HEK293 (cell line): Measurements from ENCODE around the gene ARHGAP6.

Source experiments
- CTCF ChIA-PET: fragments of 350-600 bp; formaldehyde crosslinking; extraction: SDS; loops from one replicate; lab custom pipeline; 2021; ENCODE audit warnings: antibody characterized with exemption; lab: Yijun Ruan, JAX
- POLR2A ChIA-PET: fragments of 300-600 bp; formaldehyde crosslinking; extraction: SDS; loops from one replicate; lab custom pipeline; 2020; ENCODE audit warnings: antibody characterized with exemption, inconsistent platforms; lab: Yijun Ruan, JAX
- H3K27ac ChIP-seq: fragments of 200-500 bp; sonication (Bioruptor generic); 2 replicates; pipeline ENCODE4 v1.5.1; 2014; ENCODE audit warnings: low read depth, low read length, control low read depth, inconsistent platforms; ENCODE audit errors: extremely low read depth
- H3K36me3 ChIP-seq, 2 experiments: fragments of 200-500 bp in 1 of 2; sonication (Bioruptor generic) in 1 of 2; 1 replicate in 1 of 2; 2 replicates in 1 of 2; pipeline ENCODE4 v1.5.1; 2014 to 2017; ENCODE audit warnings: inconsistent platforms in 2 of 2, low read length in 2 of 2; ENCODE audit not compliant: control insufficient read depth in 2 of 2, insufficient read depth in 1 of 2
- H3K4me1 ChIP-seq: fragments of 200-500 bp; sonication (Bioruptor generic); 2 replicates; pipeline ENCODE4 v1.5.1; 2014; ENCODE audit warnings: mild to moderate bottlenecking, low read length, inconsistent platforms; ENCODE audit not compliant: control insufficient read depth, insufficient read depth
- H3K4me3 ChIP-seq: 2 replicates; pipeline ENCODE4 v1.5.1; 2011; ENCODE audit warnings: low read depth, mild to moderate bottlenecking, control low read depth, low read length, moderate library complexity
- H3K9me3 ChIP-seq: fragments of 200-500 bp; sonication (Bioruptor generic); 2 replicates; pipeline ENCODE4 v1.5.1; 2014; ENCODE audit warnings: low read depth, low read length, inconsistent platforms; ENCODE audit not compliant: control insufficient read depth, insufficient read depth
- HOXA7 ChIP-seq: sonication (generic); formaldehyde crosslinking; IDR thresholded peaks from 2 replicates; pipeline ENCODE4 v1.8.1; 2022; ENCODE audit warnings: missing genetic modification reagents, borderline replicate concordance
- KLF1 ChIP-seq: fragments of 450-650 bp; formaldehyde crosslinking; IDR thresholded peaks from 2 replicates; pipeline ENCODE4 v1.5.1; 2016; ENCODE audit warnings: missing biosample characterization, missing genetic modification characterization
- PRDM10 ChIP-seq: fragments of 450-650 bp; formaldehyde crosslinking; IDR thresholded peaks from 2 replicates; pipeline ENCODE4 v1.5.1; 2016; ENCODE audit warnings: missing biosample characterization, missing genetic modification characterization
- REPIN1 ChIP-seq: fragments of 450-650 bp; formaldehyde crosslinking; IDR thresholded peaks from 2 replicates; pipeline ENCODE4 v1.5.1; 2017; ENCODE audit warnings: missing biosample characterization, missing genetic modification characterization, low read depth
- TCF7L2 ChIP-seq: IDR thresholded peaks from 2 replicates; pipeline ENCODE4 v1.6.1; 2011; ENCODE audit warnings: low read depth, mild to moderate bottlenecking, inconsistent platforms, low read length, moderate library complexity, borderline replicate concordance
- WT1 ChIP-seq: fragments of 450-650 bp; formaldehyde crosslinking; IDR thresholded peaks from 2 replicates; pipeline ENCODE4 v1.5.1; 2016; ENCODE audit warnings: missing biosample characterization, missing genetic modification characterization
- ZNF133 ChIP-seq: fragments of 450-650 bp; formaldehyde crosslinking; IDR thresholded peaks from 2 replicates; pipeline ENCODE4 v1.5.1; 2016; ENCODE audit warnings: missing biosample characterization, missing genetic modification characterization
- ZNF140 ChIP-seq: fragments of 450-650 bp; formaldehyde crosslinking; IDR thresholded peaks from 2 replicates; pipeline ENCODE4 v1.5.1; 2016; ENCODE audit warnings: missing biosample characterization, missing genetic modification characterization
- ZNF280D ChIP-seq: fragments of 450-650 bp; formaldehyde crosslinking; IDR thresholded peaks from 2 replicates; pipeline ENCODE4 v1.5.1; 2016; ENCODE audit warnings: missing biosample characterization, missing genetic modification characterization
- ZNF292 ChIP-seq: fragments of 450-650 bp; formaldehyde crosslinking; IDR thresholded peaks from 2 replicates; pipeline ENCODE4 v1.5.1; 2016; ENCODE audit warnings: low read depth, missing biosample characterization, missing genetic modification characterization, borderline replicate concordance
- ZNF585B ChIP-seq: fragments of 450-650 bp; formaldehyde crosslinking; IDR thresholded peaks from 2 replicates; pipeline ENCODE4 v1.5.1; 2016; ENCODE audit warnings: missing biosample characterization, missing genetic modification characterization
- ZNF837 ChIP-seq: fragments of 450-650 bp; formaldehyde crosslinking; IDR thresholded peaks from 2 replicates; pipeline ENCODE4 v1.5.1; 2016; ENCODE audit warnings: missing biosample characterization, missing genetic modification characterization
- ZSCAN30 ChIP-seq: fragments of 450-650 bp; IDR thresholded peaks from 2 replicates; pipeline ENCODE4 v1.5.1; 2018; ENCODE audit warnings: missing biosample characterization, mild to moderate bottlenecking, missing genetic modification characterization, moderate library complexity
- TF ChIP-seq, protein P1 (sequence below): fragments of 450-650 bp; formaldehyde crosslinking; IDR thresholded peaks from 2 replicates; pipeline ENCODE4 v1.5.1; 2016; ENCODE audit warnings: missing biosample characterization, missing genetic modification characterization
- TF ChIP-seq, protein P2 (sequence below): fragments of 450-650 bp; formaldehyde crosslinking; IDR thresholded peaks from 2 replicates; pipeline ENCODE4 v1.5.1; 2017; ENCODE audit warnings: missing biosample characterization, mild to moderate bottlenecking, missing genetic modification characterization, moderate library complexity

Gene ARHGAP6

DNA sequence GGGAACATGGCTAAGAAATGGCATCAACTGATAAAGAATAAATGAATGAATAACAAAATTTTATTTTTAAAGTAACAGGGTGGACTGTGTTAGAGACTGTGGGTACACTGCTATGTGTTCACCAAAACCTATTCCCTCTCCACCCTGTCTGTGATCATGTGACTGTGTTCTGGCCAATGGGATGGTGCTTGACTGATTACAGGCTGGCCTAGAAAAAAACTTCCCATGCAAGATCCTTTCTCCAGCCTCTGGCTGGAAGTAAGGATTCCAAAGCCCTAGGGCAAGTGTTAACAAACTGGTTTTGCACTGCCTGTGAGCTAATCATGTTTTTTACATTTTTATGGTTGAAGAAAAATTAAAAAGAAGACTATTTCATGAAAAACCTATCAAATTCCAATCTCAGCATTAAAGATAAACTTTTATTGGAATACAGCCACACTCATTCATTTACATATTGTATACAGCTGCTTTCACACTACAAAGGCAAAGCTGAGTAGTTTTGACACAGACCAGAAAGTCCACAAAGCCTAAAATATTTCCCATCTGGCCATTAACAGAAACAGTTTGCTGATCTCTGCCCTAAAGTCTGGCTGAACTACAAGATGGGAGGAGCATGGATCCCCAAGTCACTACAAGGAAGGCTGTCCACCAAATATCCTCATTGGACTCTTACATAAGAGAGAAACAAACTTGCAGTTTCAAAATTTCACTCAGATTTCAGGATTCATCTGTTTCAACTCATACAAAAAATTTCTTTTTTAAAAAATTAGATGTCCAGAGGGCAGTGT, 133.2 kb downstream of the ARHGAP6 start:
- ChIA-PET POLR2A (no interaction called here), CTCF (interaction anchor here (0.7 to 2.1 kb wide), 7 partner anchors 9 to 431 kb away, joined by 3 to 10 read pairs (median 4); no protein-coding TSS in a partner anchor)
- no peaks in the 10 kb centered on the region for H3K36me3 ChIP-seq
- no peaks in the 10 kb centered on the region for H3K4me1 ChIP-seq
- H3K9me3 ChIP-seq: no peaks in the 10 kb centered on the region
- no peak for TF ChIP-seq KLF1 (tag by site-specific recombination)
- TF ChIP-seq REPIN1 (tag by site-specific recombination): no peak
- TF ChIP-seq, protein P1, sequence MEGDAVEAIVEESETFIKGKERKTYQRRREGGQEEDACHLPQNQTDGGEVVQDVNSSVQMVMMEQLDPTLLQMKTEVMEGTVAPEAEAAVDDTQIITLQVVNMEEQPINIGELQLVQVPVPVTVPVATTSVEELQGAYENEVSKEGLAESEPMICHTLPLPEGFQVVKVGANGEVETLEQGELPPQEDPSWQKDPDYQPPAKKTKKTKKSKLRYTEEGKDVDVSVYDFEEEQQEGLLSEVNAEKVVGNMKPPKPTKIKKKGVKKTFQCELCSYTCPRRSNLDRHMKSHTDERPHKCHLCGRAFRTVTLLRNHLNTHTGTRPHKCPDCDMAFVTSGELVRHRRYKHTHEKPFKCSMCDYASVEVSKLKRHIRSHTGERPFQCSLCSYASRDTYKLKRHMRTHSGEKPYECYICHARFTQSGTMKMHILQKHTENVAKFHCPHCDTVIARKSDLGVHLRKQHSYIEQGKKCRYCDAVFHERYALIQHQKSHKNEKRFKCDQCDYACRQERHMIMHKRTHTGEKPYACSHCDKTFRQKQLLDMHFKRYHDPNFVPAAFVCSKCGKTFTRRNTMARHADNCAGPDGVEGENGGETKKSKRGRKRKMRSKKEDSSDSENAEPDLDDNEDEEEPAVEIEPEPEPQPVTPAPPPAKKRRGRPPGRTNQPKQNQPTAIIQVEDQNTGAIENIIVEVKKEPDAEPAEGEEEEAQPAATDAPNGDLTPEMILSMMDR: no peak
- TF ChIP-seq ZNF837: no peak
- no peak for TF ChIP-seq TCF7L2
- TF ChIP-seq, protein P2, sequence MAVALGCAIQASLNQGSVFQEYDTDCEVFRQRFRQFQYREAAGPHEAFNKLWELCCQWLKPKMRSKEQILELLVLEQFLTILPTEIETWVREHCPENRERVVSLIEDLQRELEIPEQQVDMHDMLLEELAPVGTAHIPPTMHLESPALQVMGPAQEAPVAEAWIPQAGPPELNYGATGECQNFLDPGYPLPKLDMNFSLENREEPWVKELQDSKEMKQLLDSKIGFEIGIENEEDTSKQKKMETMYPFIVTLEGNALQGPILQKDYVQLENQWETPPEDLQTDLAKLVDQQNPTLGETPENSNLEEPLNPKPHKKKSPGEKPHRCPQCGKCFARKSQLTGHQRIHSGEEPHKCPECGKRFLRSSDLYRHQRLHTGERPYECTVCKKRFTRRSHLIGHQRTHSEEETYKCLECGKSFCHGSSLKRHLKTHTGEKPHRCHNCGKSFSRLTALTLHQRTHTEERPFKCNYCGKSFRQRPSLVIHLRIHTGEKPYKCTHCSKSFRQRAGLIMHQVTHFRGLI (tag by site-specific recombination): no peak
- TF ChIP-seq WT1 (tag by site-specific recombination): no peak
- TF ChIP-seq PRDM10 (tag by site-specific recombination): no peak
- TF ChIP-seq ZSCAN30: no peak
- TF ChIP-seq ZNF133 (tag by site-specific recombination): no peak
- TF ChIP-seq ZNF292 (tag by site-specific recombination): no peak
- TF ChIP-seq ZNF140 (tag by site-specific recombination): no peak
- TF ChIP-seq HOXA7 (CRISPR knock-in tag): no peak
- TF ChIP-seq ZNF585B: no peak
- TF ChIP-seq ZNF280D (tag by site-specific recombination): no peak
- H3K4me3 ChIP-seq: no peak overlapping the region
- H3K27ac ChIP-seq: no peak overlapping the region
